Mammary epithelial cell (primary cell): Measurements from ENCODE around the gene FGF2.
"Not testable (repeated sequence)": the region's sequence is repeated elsewhere in the genome, so short reads cannot be mapped to it uniquely, and the experiment has no call there.

Experiments used
- CTCF ChIP-seq, 2 donors: IDR thresholded peaks in 1 of 2; conservative IDR thresholded peaks in 1 of 2; 2 replicates each; pipeline ENCODE4 v1.5.1; 2011 to 2012; ENCODE audit warnings: inconsistent platforms in 2 of 2, low read length in 2 of 2, mild to moderate bottlenecking in 2 of 2, control low read depth in 1 of 2, low read depth in 1 of 2; ENCODE audit not compliant: insufficient read depth in 1 of 2; ENCODE audit errors: extremely low read depth in 1 of 2
- EZH2 ChIP-seq: IDR thresholded peaks from 2 replicates; pipeline ENCODE4 v1.6.1; 2012; ENCODE audit warnings: low read length, inconsistent platforms, borderline replicate concordance

GRCh38 chr4:122786920-122787319 lies 39.7 kb upstream of the FGF2 start:
- TF ChIP-seq CTCF (conservative IDR thresholded peaks at IDR 0.05 in 1 of 2, IDR thresholded peaks at IDR 0.05 in 1 of 2; ENCODE audit: extremely low read depth in 1 of 2, insufficient read depth in 1 of 2, low read depth in 1 of 2, low read length in 2 of 2); EZH2: not testable (repeated sequence)
